Measurements from ENCODE around the gene SAAL1.

The SAAL1 gene

GRCh38 chr11:18080451-18080850 is 25.4 kb downstream of the SAAL1 start:
- no peak for DNase-seq

DNA sequence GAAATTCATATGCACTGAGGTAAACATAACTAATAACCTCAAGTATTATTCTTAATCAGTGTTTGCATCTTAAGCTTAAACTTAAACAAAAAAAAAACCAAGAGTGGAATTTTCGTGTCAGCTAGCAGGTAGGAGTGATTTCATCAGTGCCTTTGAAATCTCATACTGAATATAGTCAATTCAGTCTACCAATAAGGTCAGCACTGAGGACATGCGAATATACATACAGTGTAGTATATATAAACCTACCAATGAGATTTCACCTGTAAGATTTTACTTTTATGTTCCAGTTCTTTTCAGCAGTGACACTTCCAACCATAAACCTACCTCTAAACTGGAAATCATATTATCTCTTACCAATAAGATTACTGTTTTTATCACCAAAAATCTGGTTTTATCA is 27.0 kb downstream of the SAAL1 start:
- no peak for DNase-seq

DNA sequence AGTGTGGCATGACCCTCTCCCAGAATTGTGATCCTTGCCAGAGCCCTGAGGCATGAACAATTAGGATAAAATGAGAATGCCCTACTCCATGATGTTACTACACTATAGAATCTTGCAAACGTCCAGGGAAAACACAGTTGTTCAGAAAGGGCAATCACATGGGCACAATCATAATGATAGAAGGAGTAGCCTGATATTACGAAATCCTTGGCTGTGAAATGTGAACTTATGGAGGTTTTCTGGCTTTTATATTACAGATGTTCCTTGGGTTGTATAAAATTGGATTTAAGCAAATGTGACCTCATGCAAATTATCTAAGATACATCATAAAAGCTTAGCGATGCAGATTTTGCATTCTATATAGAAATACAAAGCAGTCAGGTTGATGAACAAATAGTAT is 30.4 kb downstream of the SAAL1 start:
- DNase-seq = no peak

DNA sequence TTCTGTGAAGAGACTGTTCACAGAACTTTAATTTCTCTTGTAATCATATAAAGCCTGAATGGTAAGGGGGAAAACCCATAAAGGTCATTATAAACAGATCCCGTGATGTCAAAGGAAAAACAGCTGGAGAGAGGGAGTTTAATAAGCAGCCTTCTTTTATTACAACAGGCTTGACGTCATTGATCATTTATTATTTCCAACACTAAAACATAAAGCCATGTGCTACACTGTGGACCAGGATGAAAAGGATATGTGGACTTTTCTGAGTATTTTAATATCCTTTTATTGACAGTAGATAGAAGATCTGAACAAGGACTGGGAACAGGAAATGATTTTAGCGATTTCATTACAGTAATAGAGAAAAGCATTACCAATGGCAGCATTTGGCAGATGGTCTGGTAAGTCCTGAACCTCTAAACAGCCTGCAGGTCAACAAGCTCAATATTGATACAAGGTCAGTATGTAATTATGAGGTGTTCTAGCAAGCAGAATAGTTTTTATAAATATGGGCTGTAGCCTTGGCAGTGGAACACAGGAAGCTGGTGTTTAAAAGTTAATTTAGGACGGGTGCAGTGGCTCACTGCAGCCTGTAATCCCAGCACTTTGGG is 34.7 kb downstream of the SAAL1 start:
- DNase-seq = no peak

- no peak for DNase-seq
Measured at GRCh38 chr11:18067372-18067771, 38.5 kb downstream of the SAAL1 start.

- DNase-seq = no peak
Measured at GRCh38 chr11:18066626-18067025, 39.3 kb downstream of the SAAL1 start.

GRCh38 chr11:18065572-18065971 is 40.3 kb downstream of the SAAL1 start:
- DNase-seq = no peak

GRCh38 chr11:18064450-18065054 is 41.3 kb downstream of the SAAL1 start:
- no peak for DNase-seq

- no peak for DNase-seq
Measured at GRCh38 chr11:18063862-18064434, 41.9 kb downstream of the SAAL1 start.

DNA sequence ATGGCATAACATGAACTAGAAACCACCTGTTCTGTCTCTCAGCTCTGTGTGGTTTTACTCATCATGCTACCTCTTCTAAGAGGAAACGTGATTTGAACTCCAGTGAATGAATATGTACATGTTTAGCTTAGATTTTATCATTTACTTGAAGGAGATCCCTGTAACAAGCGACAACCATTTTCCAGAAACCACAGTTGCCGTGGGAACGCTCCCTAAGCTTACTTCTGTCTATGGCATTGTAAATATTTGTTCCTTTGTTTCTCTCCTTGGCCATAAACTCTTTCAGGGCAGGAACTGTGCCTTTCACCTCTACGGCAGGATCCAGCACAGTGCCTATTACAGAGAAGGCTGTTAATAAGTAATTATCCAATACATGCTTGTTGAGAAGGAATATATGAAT is 42.8 kb downstream of the SAAL1 start:
- DNase-seq = no peak

- no peak for DNase-seq
Measured at GRCh38 chr11:18061351-18061750, 44.5 kb downstream of the SAAL1 start.

GRCh38 chr11:18056561-18057181 is 49.2 kb downstream of the SAAL1 start:
- no peak for DNase-seq

GRCh38 chr11:18054511-18055103 is 51.3 kb downstream of the SAAL1 start:
- DNase-seq = no peak

DNA sequence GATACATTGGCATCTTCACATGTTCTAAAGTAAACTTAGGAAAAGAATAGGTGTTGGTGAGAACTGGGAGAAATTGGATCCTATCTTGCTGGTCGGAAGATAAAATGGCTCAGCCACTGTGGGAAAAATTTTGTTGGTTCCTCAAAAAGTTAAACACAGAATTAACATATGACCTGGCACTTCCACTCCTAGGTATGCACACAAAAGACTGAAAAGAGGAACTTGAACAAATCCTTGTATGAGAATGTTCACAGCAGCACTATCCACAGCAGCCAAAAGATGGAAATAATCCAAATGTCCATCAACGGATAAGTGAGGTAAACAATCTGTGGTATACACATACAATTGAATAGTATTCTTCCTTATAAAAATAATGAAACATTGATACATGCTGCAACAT is 55.0 kb downstream of the SAAL1 start:
- no peak for DNase-seq

GRCh38 chr11:18046116-18046777 is 59.6 kb downstream of the SAAL1 start, which contains the start of gene TPH1:
Gene TPH1, minus strand, starts transcription at chr11:18046269. Its CDS starts 5,507 bp downstream, at chr11:18040762.
- no peak for DNase-seq

DNA sequence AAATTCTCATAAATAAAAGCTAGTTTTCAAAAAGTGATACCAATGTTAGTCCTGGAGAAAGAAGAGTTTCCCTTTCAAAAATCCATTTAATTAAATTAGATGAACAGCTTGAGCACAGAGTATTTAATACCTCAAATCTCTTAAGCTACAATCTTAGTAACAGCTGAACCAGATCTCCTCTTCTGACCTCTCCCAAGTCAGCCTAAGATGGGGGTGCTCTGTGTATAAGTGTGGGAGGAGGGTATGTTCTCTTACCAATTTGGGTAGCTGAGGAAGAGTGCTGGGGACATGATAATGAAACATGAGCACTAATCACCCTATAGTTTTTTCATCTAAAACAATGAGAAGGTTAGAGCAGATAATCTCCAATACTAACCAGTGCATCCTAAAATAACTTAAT is 69.4 kb downstream of the SAAL1 start:
- no peak for DNase-seq

Data from amniotic stem cell (primary cell).